Panc1 (cell line): ENCODE data around the gene TBXAS1. TPM values are rescaled to one million over a fixed set of nuclear protein-coding genes. Genes with fewer than 3 reads are reported as not detected.

Experiments
- ATAC-seq: fragments of 200-7000 bp; cut with Tn5 transposase; 2 replicates; pipeline ENCODE4 v1.9.1; 2020; ENCODE audit warnings: mild to moderate bottlenecking, moderate library complexity
- BruUV-seq: library from RNA; stranded (reverse); fragments of 400-500 nt; replicated peaks from 2 replicates; lab custom pipeline; 2021; lab: Mats Ljungman, UMichigan
- CTCF ChIA-PET: fragments of 300-600 bp; sonication (Branson Sonifier 250); formaldehyde crosslinking; loops from one replicate; lab custom pipeline; 2022; ENCODE audit warnings: antibody characterized with exemption; lab: Charles Lee
- POLR2A ChIA-PET: fragments of 300-600 bp; sonication (Branson Sonifier 250); formaldehyde crosslinking; loops from one replicate; lab custom pipeline; 2022; ENCODE audit warnings: antibody characterized with exemption; lab: Charles Lee
- DNase-seq: peaks from one replicate; pipeline ENCODE4 v3.0.0-alpha.2; 2010; ENCODE audit warnings: low read depth, low spot score
- H3K27ac ChIP-seq: 2 replicates; pipeline ENCODE4 v1.5.1; 2011; ENCODE audit warnings: mild to moderate bottlenecking, low read length, inconsistent platforms
- H3K27me3 ChIP-seq: fragments of 200-500 bp; sonication (Bioruptor generic); 2 replicates; pipeline ENCODE4 v1.6.0; 2014; ENCODE audit warnings: low read length, inconsistent platforms; ENCODE audit not compliant: control insufficient read depth, insufficient read depth
- H3K36me3 ChIP-seq: fragments of 200-500 bp; sonication (Bioruptor generic); 2 replicates; pipeline ENCODE4 v1.5.1; 2014; ENCODE audit warnings: inconsistent platforms, mild to moderate bottlenecking, low read length, moderate library complexity; ENCODE audit not compliant: control insufficient read depth, insufficient read depth
- H3K4me1 ChIP-seq: 2 replicates; pipeline ENCODE4 v1.5.1; 2011; ENCODE audit warnings: inconsistent platforms, mild to moderate bottlenecking, low read length, moderate library complexity; ENCODE audit not compliant: control insufficient read depth, insufficient read depth
- H3K4me3 ChIP-seq, 2 experiments: 2 replicates each; pipeline ENCODE4 v1.5.1; 2011 to 2012; ENCODE audit warnings: low read depth in 2 of 2, low read length in 2 of 2, mild to moderate bottlenecking in 2 of 2, inconsistent platforms in 1 of 2, moderate library complexity in 1 of 2
- H3K9me3 ChIP-seq: fragments of 200-500 bp; sonication (Bioruptor generic); 2 replicates; pipeline ENCODE4 v1.5.1; 2014; ENCODE audit warnings: low read depth, mild to moderate bottlenecking, inconsistent platforms, low read length, moderate library complexity; ENCODE audit not compliant: control insufficient read depth, insufficient read depth
- POLR2AphosphoS5 ChIP-seq: IDR thresholded peaks from 2 replicates; pipeline ENCODE4 v1.6.1; 2012; ENCODE audit warnings: mild to moderate bottlenecking, low read depth, low read length, moderate library complexity
- SIN3A ChIP-seq: IDR thresholded peaks from 2 replicates; pipeline ENCODE4 v1.6.1; 2012; ENCODE audit warnings: low read depth, mild to moderate bottlenecking, low read length, moderate library complexity, borderline replicate concordance; ENCODE audit not compliant: insufficient read depth
- TCF7L2 ChIP-seq: IDR thresholded peaks from 2 replicates; pipeline ENCODE4 v1.6.1; 2011; ENCODE audit warnings: mild to moderate bottlenecking, low read depth, low read length, inconsistent platforms
- in situ Hi-C: cut with HindIII; loops from 2 replicates; pipeline ENCODE4 v1.10.0; 2016; ENCODE audit warnings: low sequenced_read_pairs, low pct_unique_long_range_greater_than_20kb
- intact Hi-C: fragments of 100-400 bp; cut with micrococcal nuclease; formaldehyde crosslinking; loops from one replicate; pipeline ENCODE4 v1.10.0; 2022; ENCODE audit not compliant: unreplicated experiment
- total RNA-seq: library from RNA; stranded (reverse); gene quantifications from one replicate; pipeline ENCODE4 v1.2.1, GENCODE V29; 2021; ENCODE audit not compliant: unreplicated experiment
- TF ChIP-seq, protein P1 (sequence below), 2 experiments: IDR thresholded peaks; 2 replicates each; pipeline ENCODE4 v1.6.1; 2011 to 2012; ENCODE audit warnings: low read depth in 2 of 2, control low read depth in 1 of 2, low read length in 1 of 2, mild to moderate bottlenecking in 1 of 2, moderate library complexity in 1 of 2; ENCODE audit not compliant: insufficient read depth in 1 of 2
- TF ChIP-seq, protein P2 (sequence below): fragments of 450-650 bp; IDR thresholded peaks from 2 replicates; pipeline ENCODE4 v1.5.1; 2017; ENCODE audit warnings: mild to moderate bottlenecking

Gene TBXAS1
- total RNA-seq, 1 experiment from 2014 or later: 4.4 TPM

DNA sequence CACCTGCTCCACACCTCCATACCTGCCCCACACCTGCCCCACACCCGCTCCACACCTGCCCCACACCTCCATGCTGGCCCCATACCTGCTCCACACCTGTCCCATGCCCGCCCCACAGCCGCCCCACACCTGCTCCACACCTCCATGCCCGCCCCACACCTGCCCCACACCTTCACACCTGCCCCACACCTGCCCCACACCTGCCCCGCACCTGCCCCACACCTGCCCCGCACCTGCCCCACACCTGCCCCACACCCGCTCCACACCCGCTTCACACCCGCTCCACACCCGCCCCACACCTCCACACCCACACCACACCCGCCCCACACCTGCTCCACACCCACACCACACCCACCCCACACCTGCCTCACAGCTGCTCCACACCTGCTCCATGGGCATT lies 180.7 kb downstream of the TBXAS1 start:
- TF ChIP-seq TCF7L2: no peak
- TF ChIP-seq, protein P1, sequence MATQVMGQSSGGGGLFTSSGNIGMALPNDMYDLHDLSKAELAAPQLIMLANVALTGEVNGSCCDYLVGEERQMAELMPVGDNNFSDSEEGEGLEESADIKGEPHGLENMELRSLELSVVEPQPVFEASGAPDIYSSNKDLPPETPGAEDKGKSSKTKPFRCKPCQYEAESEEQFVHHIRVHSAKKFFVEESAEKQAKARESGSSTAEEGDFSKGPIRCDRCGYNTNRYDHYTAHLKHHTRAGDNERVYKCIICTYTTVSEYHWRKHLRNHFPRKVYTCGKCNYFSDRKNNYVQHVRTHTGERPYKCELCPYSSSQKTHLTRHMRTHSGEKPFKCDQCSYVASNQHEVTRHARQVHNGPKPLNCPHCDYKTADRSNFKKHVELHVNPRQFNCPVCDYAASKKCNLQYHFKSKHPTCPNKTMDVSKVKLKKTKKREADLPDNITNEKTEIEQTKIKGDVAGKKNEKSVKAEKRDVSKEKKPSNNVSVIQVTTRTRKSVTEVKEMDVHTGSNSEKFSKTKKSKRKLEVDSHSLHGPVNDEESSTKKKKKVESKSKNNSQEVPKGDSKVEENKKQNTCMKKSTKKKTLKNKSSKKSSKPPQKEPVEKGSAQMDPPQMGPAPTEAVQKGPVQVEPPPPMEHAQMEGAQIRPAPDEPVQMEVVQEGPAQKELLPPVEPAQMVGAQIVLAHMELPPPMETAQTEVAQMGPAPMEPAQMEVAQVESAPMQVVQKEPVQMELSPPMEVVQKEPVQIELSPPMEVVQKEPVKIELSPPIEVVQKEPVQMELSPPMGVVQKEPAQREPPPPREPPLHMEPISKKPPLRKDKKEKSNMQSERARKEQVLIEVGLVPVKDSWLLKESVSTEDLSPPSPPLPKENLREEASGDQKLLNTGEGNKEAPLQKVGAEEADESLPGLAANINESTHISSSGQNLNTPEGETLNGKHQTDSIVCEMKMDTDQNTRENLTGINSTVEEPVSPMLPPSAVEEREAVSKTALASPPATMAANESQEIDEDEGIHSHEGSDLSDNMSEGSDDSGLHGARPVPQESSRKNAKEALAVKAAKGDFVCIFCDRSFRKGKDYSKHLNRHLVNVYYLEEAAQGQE (IDR thresholded peaks at IDR 0.05; ENCODE audit: insufficient read depth in 1 of 2, low read depth in 2 of 2, low read length in 1 of 2): no peak
- TF ChIP-seq SIN3A: no peak
- TF ChIP-seq POLR2AphosphoS5: no peak
- TF ChIP-seq, protein P2, sequence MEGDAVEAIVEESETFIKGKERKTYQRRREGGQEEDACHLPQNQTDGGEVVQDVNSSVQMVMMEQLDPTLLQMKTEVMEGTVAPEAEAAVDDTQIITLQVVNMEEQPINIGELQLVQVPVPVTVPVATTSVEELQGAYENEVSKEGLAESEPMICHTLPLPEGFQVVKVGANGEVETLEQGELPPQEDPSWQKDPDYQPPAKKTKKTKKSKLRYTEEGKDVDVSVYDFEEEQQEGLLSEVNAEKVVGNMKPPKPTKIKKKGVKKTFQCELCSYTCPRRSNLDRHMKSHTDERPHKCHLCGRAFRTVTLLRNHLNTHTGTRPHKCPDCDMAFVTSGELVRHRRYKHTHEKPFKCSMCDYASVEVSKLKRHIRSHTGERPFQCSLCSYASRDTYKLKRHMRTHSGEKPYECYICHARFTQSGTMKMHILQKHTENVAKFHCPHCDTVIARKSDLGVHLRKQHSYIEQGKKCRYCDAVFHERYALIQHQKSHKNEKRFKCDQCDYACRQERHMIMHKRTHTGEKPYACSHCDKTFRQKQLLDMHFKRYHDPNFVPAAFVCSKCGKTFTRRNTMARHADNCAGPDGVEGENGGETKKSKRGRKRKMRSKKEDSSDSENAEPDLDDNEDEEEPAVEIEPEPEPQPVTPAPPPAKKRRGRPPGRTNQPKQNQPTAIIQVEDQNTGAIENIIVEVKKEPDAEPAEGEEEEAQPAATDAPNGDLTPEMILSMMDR: no peak
- intact Hi-C loops: no loop called here
- H3K27ac ChIP-seq: no peak overlapping the region
- DNase-seq (no peak), ATAC-seq (no peak)
- no TSS peak for BruUV-seq
- H3K36me3 ChIP-seq: no peaks in the 10 kb centered on the region
- CTCF ChIA-PET: no interaction called here
- no peak overlapping the region for H3K4me3 ChIP-seq
- in situ Hi-C loops: no loop called here
- POLR2A ChIA-PET: no interaction called here
- no peaks in the 10 kb centered on the region for H3K4me1 ChIP-seq
- H3K9me3 ChIP-seq: no peaks in the 10 kb centered on the region
- 0 out of 2 replicates have a peak, but pooled peaks cover 5% of the 10 kb centered on the region for H3K27me3 ChIP-seq

GRCh38 chr7:140010194-140010895 lies 181.3 kb downstream of the TBXAS1 start:
- intact Hi-C loops (no loop called here), in situ Hi-C loops (no loop called here)
- Histone ChIP-seq H3K27ac (no peak overlapping the region), H3K4me1 (no peaks in the 10 kb centered on the region), H3K4me3 (no peak overlapping the region), H3K9me3 (no peaks in the 10 kb centered on the region), H3K27me3 (0 out of 2 replicates have a peak, but pooled peaks cover 5% of the 10 kb centered on the region), H3K36me3 (no peaks in the 10 kb centered on the region)
- ChIA-PET CTCF (interaction anchor here (0.7 to 0.8 kb wide), 2 partner anchors 117 to 363 kb away, joined by 3 to 11 read pairs; no protein-coding TSS in a partner anchor), POLR2A (interaction anchor here (0.7 kb wide), 1 partner anchor 173 kb away, joined by 5 read pairs; no protein-coding TSS in a partner anchor)
- TF ChIP-seq, protein P1 (IDR thresholded peaks at IDR 0.05; ENCODE audit: insufficient read depth in 1 of 2, low read depth in 2 of 2, low read length in 1 of 2): no peak
- no peak for TF ChIP-seq TCF7L2
- no peak for TF ChIP-seq POLR2AphosphoS5
- ATAC-seq (no peak; the same call in 1 of the 2 replicates), DNase-seq (no peak)
- no TSS peak for BruUV-seq
